WTC11 (cell line): ENCODE data around the gene LRRC4. TPM values are rescaled to one million over a fixed set of nuclear protein-coding genes. Genes with fewer than 3 reads are reported as not detected.

Source experiments
- ATAC-seq: fragments of 200-7000 bp; cut with Tn5 transposase; 2 replicates; pipeline ENCODE4 v1.10.0; 2021; ENCODE audit warnings: mild to moderate bottlenecking, moderate library complexity
- Bru-seq: library from RNA; stranded (reverse); fragments of 400-500 nt; gene quantifications from one replicate; lab custom pipeline; 2021; lab: Mats Ljungman, UMichigan
- CTCF ChIA-PET: fragments of 300-600 bp; sonication (Branson Sonifier 250); formaldehyde crosslinking; loops from one replicate; lab custom pipeline; 2021; ENCODE audit warnings: antibody characterized with exemption; lab: Charles Lee
- POLR2A ChIA-PET: fragments of 350-600 bp; sonication (Branson Sonifier 250); formaldehyde crosslinking; loops from one replicate; lab custom pipeline; 2021; ENCODE audit warnings: antibody characterized with exemption; lab: Charles Lee
- DNase-seq: peaks from one replicate; pipeline ENCODE4 v3.0.0; 2021; ENCODE audit warnings: low spot score
- H3K27ac Mint-ChIP-seq: 2 replicates; pipeline ENCODE4 v1.8.0; 2021; ENCODE audit warnings: mixed read lengths
- H3K27me3 Mint-ChIP-seq: 2 replicates; pipeline ENCODE4 v1.8.0; 2021; ENCODE audit warnings: low read depth, mild to moderate bottlenecking, moderate library complexity, mixed read lengths
- H3K36me3 Mint-ChIP-seq: 2 replicates; pipeline ENCODE4 v1.8.0; 2021; ENCODE audit warnings: mixed read lengths
- H3K4me1 Mint-ChIP-seq: 2 replicates; pipeline ENCODE4 v1.8.0; 2022; ENCODE audit warnings: mixed read lengths
- H3K4me3 Mint-ChIP-seq: 2 replicates; pipeline ENCODE4 v1.8.0; 2021; ENCODE audit warnings: mild to moderate bottlenecking, moderate library complexity, mixed read lengths
- H3K9me3 Mint-ChIP-seq: 2 replicates; pipeline ENCODE4 v1.8.0; 2021; ENCODE audit warnings: mixed read lengths
- ESRRA ChIP-seq: sonication (generic); formaldehyde crosslinking; IDR thresholded peaks from 2 replicates; pipeline ENCODE4 v1.8.1; 2022; ENCODE audit warnings: mild to moderate bottlenecking, missing genetic modification reagents, borderline replicate concordance
- ETV6 ChIP-seq: sonication (generic); formaldehyde crosslinking; IDR thresholded peaks from 2 replicates; pipeline ENCODE4 v1.8.1; 2022; ENCODE audit warnings: mild to moderate bottlenecking, missing genetic modification reagents
- FOXK1 ChIP-seq: sonication (generic); formaldehyde crosslinking; IDR thresholded peaks from 2 replicates; pipeline ENCODE4 v1.8.0; 2022; ENCODE audit warnings: mild to moderate bottlenecking, moderate library complexity, missing genetic modification reagents
- FOXP1 ChIP-seq: sonication (generic); formaldehyde crosslinking; IDR thresholded peaks from 2 replicates; pipeline ENCODE4 v1.8.0; 2022; ENCODE audit warnings: missing genetic modification reagents, mild to moderate bottlenecking, moderate library complexity, borderline replicate concordance
- GABPB1 ChIP-seq: sonication (generic); formaldehyde crosslinking; IDR thresholded peaks from 2 replicates; pipeline ENCODE4 v1.8.1; 2023; ENCODE audit warnings: mild to moderate bottlenecking, missing genetic modification reagents
- IRF2 ChIP-seq: sonication (generic); formaldehyde crosslinking; IDR thresholded peaks from 2 replicates; pipeline ENCODE4 v1.8.0; 2022; ENCODE audit warnings: low read depth, missing genetic modification reagents, borderline replicate concordance
- JAZF1 ChIP-seq: fragments of 250-450 bp; sonication (Bioruptor Pico); IDR thresholded peaks from 2 replicates; pipeline ENCODE4 v1.9.0; 2021; ENCODE audit warnings: moderate library complexity, mild to moderate bottlenecking, inconsistent platforms
- KAT7 ChIP-seq: sonication (generic); formaldehyde crosslinking; IDR thresholded peaks from 2 replicates; pipeline ENCODE4 v1.8.1; 2023; ENCODE audit warnings: missing genetic modification reagents, mild to moderate bottlenecking, borderline replicate concordance
- NFATC4 ChIP-seq: fragments of 250-450 bp; sonication (Bioruptor Pico); IDR thresholded peaks from 2 replicates; pipeline ENCODE4 v1.9.0; 2021; ENCODE audit warnings: mild to moderate bottlenecking
- PRRX2 ChIP-seq: fragments of 250-450 bp; sonication (Bioruptor Pico); IDR thresholded peaks from 2 replicates; pipeline ENCODE4 v1.8.0; 2021; ENCODE audit warnings: mild to moderate bottlenecking
- ZNF263 ChIP-seq: sonication (generic); formaldehyde crosslinking; IDR thresholded peaks from 2 replicates; pipeline ENCODE4 v1.8.1; 2022; ENCODE audit warnings: low read depth, mild to moderate bottlenecking, moderate library complexity, missing genetic modification reagents
- ZNF317 ChIP-seq: sonication (generic); formaldehyde crosslinking; IDR thresholded peaks from 2 replicates; pipeline ENCODE4 v1.8.1; 2023; ENCODE audit warnings: low read depth, mild to moderate bottlenecking, moderate library complexity, missing genetic modification reagents, borderline replicate concordance
- ZNF396 ChIP-seq: fragments of 250-450 bp; sonication (Bioruptor Pico); IDR thresholded peaks from 2 replicates; pipeline ENCODE4 v1.8.0; 2021; ENCODE audit warnings: mild to moderate bottlenecking, moderate library complexity, borderline replicate concordance
- ZNF416 ChIP-seq: fragments of 250-450 bp; sonication (Bioruptor Pico); IDR thresholded peaks from 2 replicates; pipeline ENCODE4 v1.9.0; 2021; ENCODE audit warnings: mild to moderate bottlenecking, inconsistent platforms
- long read RNA-seq, 3 experiments: library from RNA in 1 of 3; library from capped mRNA in 1 of 3; library from polyadenylated mRNA in 1 of 3; unstranded in 2 of 3; stranded (forward) in 1 of 3; transcript quantifications; one replicate each; pipeline ENCODE4 v2.0.0, GENCODE V29; 2021
- total RNA-seq: library from RNA; stranded (reverse); gene quantifications from 3 replicates; pipeline ENCODE4 v1.2.3, GENCODE V29; 2021
- TF ChIP-seq, protein P1 (sequence below): sonication (generic); formaldehyde crosslinking; conservative IDR thresholded peaks from 2 replicates; pipeline ENCODE4 v1.8.1; 2022; ENCODE audit warnings: mild to moderate bottlenecking, missing genetic modification reagents
- TF ChIP-seq, protein P2 (sequence below): sonication (generic); formaldehyde crosslinking; IDR thresholded peaks from 2 replicates; pipeline ENCODE4 v1.8.0; 2022; ENCODE audit warnings: missing genetic modification reagents
- TF ChIP-seq, protein P3 (sequence below): sonication (generic); formaldehyde crosslinking; IDR thresholded peaks from 2 replicates; pipeline ENCODE4 v1.8.0; 2022; ENCODE audit warnings: mild to moderate bottlenecking, missing genetic modification reagents
- TF ChIP-seq, protein P4 (sequence below): fragments of 250-450 bp; sonication (Bioruptor Pico); IDR thresholded peaks from 2 replicates; pipeline ENCODE4 v1.8.0; 2021; ENCODE audit warnings: mild to moderate bottlenecking
- TF ChIP-seq, protein P5 (sequence below): sonication (generic); formaldehyde crosslinking; IDR thresholded peaks from 2 replicates; pipeline ENCODE4 v1.8.0; 2023; ENCODE audit warnings: missing genetic modification reagents, mild to moderate bottlenecking, borderline replicate concordance
- TF ChIP-seq, protein P6 (sequence below): sonication (generic); formaldehyde crosslinking; IDR thresholded peaks from 2 replicates; pipeline ENCODE4 v1.8.1; 2023; ENCODE audit warnings: mild to moderate bottlenecking, missing genetic modification reagents, moderate library complexity

Gene LRRC4, protein sequence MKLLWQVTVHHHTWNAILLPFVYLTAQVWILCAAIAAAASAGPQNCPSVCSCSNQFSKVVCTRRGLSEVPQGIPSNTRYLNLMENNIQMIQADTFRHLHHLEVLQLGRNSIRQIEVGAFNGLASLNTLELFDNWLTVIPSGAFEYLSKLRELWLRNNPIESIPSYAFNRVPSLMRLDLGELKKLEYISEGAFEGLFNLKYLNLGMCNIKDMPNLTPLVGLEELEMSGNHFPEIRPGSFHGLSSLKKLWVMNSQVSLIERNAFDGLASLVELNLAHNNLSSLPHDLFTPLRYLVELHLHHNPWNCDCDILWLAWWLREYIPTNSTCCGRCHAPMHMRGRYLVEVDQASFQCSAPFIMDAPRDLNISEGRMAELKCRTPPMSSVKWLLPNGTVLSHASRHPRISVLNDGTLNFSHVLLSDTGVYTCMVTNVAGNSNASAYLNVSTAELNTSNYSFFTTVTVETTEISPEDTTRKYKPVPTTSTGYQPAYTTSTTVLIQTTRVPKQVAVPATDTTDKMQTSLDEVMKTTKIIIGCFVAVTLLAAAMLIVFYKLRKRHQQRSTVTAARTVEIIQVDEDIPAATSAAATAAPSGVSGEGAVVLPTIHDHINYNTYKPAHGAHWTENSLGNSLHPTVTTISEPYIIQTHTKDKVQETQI
- total RNA-seq: 7.8 to 14.9 TPM (median 9.9 TPM) in 3 replicates
- percentile 74 among the genes with signal in this experiment for Bru-seq, nascent RNA
- long read RNA-seq, experiment 1, transcript LRRC4-201 (2 exons, 3,828 nt): major isoform, 7 of 14 reads
- long read RNA-seq, experiment 1, partial matches to known transcripts: 0 of 14 reads
- long read RNA-seq, experiment 1, other reads (novel, unspliced or antisense): 7 of 14 reads
- long read RNA-seq, experiment 2, partial matches to known transcripts: 0 of 6 reads
- long read RNA-seq, experiment 2, other reads (novel, unspliced or antisense): 5 of 6 reads
- long read RNA-seq, experiment 3, partial matches to known transcripts: 0 of 3 reads
- long read RNA-seq, experiment 3, other reads (novel, unspliced or antisense): 1 of 3 reads

DNA sequence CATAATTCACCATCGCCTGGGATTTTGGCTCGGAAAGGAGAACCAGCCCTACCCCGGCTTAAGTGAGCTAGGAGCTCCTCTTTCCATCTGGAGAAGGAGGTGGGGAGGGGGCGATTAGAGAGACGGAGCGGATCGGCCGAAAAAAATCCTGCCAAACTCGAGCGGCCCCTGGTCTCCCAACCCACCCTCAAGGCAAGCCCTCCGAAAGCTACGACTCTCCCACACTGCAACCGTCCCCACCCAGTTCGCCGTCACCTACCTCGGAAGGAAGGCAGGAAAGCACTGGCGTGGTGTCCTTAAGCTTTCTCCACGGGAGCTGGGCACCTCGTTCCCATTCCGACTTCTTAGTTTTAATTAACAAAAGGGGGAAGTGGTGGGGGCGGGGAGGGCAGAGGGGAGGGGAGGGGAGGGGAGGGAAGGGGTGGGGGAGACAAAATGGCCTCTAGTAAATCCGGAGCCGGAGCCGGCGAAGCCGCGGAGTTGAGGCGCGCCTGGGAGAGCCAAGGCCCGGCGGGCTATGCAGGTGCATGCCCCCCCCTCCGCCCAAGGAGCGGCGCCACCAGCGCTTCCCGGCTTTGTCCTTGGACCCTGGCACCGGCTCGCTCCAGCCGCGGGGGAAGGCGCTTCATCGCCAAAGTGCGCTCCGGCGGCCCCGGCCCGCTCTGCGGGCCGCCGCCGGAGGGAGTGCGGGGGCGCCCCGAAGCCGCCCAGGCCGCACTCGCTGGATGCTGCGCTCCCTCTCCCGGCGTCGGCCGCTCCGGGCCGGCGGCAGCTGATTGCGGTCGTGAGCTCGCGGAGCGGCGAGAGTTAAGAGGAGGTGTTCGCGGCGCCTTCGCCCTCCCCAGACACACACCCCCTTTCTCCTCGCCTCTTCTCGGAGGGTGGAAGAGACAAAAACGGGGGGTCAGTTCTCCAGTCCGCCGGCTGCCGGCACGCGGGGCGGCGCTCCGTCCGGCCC is at the start of gene LRRC4:
Gene LRRC4 (minus strand): TSS at position 784 of the 958 bp plus-strand sequence. CDS start 797 bp downstream, outside the sequence.
- Mint-ChIP-seq H3K36me3 (peaks cover 12% of the 10 kb centered on the region), H3K9me3 (peaks cover 7% of the 10 kb centered on the region; the same call in 1 of the 2 replicates), H3K4me3 (peak within 1 kb of the TSS; percentile 81), H3K27ac (peak within 1 kb of the TSS; percentile 79), H3K27me3 (peaks cover 38% of the 10 kb centered on the region), H3K4me1 (peaks cover 39% of the 10 kb centered on the region)
- peak; percentile 72 for DNase-seq
- CTCF ChIA-PET: interaction anchor here (0.6 to 2.7 kb wide), 11 partner anchors 9 to 323 kb away, joined by 3 to 18 read pairs (median 3); no protein-coding TSS in a partner anchor
- ATAC-seq: peak; percentile 12
- POLR2A ChIA-PET: interaction anchor here (0.8 kb wide), 1 partner anchor 12 kb away, joined by 3 read pairs; no protein-coding TSS in a partner anchor
- TF ChIP-seq NFATC4 (CRISPR knock-in tag): no peak
- TF ChIP-seq ZNF263 (CRISPR knock-in tag): no peak
- no peak for TF ChIP-seq GABPB1 (CRISPR knock-in tag)
- TF ChIP-seq JAZF1 (CRISPR knock-in tag): no peak
- TF ChIP-seq, protein P1, sequence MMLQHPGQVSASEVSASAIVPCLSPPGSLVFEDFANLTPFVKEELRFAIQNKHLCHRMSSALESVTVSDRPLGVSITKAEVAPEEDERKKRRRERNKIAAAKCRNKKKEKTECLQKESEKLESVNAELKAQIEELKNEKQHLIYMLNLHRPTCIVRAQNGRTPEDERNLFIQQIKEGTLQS (CRISPR knock-in tag): no peak
- TF ChIP-seq IRF2 (CRISPR knock-in tag): no peak
- no peak for TF ChIP-seq ZNF317
- TF ChIP-seq, protein P2, sequence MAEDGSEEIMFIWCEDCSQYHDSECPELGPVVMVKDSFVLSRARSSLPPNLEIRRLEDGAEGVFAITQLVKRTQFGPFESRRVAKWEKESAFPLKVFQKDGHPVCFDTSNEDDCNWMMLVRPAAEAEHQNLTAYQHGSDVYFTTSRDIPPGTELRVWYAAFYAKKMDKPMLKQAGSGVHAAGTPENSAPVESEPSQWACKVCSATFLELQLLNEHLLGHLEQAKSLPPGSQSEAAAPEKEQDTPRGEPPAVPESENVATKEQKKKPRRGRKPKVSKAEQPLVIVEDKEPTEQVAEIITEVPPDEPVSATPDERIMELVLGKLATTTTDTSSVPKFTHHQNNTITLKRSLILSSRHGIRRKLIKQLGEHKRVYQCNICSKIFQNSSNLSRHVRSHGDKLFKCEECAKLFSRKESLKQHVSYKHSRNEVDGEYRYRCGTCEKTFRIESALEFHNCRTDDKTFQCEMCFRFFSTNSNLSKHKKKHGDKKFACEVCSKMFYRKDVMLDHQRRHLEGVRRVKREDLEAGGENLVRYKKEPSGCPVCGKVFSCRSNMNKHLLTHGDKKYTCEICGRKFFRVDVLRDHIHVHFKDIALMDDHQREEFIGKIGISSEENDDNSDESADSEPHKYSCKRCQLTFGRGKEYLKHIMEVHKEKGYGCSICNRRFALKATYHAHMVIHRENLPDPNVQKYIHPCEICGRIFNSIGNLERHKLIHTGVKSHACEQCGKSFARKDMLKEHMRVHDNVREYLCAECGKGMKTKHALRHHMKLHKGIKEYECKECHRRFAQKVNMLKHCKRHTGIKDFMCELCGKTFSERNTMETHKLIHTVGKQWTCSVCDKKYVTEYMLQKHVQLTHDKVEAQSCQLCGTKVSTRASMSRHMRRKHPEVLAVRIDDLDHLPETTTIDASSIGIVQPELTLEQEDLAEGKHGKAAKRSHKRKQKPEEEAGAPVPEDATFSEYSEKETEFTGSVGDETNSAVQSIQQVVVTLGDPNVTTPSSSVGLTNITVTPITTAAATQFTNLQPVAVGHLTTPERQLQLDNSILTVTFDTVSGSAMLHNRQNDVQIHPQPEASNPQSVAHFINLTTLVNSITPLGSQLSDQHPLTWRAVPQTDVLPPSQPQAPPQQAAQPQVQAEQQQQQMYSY (CRISPR knock-in tag): peak; percentile 47; the same call in 1 of the 2 replicates
- TF ChIP-seq, protein P3, sequence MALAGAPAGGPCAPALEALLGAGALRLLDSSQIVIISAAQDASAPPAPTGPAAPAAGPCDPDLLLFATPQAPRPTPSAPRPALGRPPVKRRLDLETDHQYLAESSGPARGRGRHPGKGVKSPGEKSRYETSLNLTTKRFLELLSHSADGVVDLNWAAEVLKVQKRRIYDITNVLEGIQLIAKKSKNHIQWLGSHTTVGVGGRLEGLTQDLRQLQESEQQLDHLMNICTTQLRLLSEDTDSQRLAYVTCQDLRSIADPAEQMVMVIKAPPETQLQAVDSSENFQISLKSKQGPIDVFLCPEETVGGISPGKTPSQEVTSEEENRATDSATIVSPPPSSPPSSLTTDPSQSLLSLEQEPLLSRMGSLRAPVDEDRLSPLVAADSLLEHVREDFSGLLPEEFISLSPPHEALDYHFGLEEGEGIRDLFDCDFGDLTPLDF (CRISPR knock-in tag): 0 out of 2 replicates have a peak, but pooled peaks have one; percentile 0
- TF ChIP-seq PRRX2 (CRISPR knock-in tag): no peak
- no peak for TF ChIP-seq ZNF396
- no peak for TF ChIP-seq FOXK1 (CRISPR knock-in tag)
- TF ChIP-seq ESRRA (CRISPR knock-in tag): no peak
- TF ChIP-seq, protein P4, sequence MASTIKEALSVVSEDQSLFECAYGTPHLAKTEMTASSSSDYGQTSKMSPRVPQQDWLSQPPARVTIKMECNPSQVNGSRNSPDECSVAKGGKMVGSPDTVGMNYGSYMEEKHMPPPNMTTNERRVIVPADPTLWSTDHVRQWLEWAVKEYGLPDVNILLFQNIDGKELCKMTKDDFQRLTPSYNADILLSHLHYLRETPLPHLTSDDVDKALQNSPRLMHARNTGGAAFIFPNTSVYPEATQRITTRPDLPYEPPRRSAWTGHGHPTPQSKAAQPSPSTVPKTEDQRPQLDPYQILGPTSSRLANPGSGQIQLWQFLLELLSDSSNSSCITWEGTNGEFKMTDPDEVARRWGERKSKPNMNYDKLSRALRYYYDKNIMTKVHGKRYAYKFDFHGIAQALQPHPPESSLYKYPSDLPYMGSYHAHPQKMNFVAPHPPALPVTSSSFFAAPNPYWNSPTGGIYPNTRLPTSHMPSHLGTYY (CRISPR knock-in tag): no peak
- TF ChIP-seq FOXP1 (CRISPR knock-in tag): no peak
- TF ChIP-seq, protein P5, sequence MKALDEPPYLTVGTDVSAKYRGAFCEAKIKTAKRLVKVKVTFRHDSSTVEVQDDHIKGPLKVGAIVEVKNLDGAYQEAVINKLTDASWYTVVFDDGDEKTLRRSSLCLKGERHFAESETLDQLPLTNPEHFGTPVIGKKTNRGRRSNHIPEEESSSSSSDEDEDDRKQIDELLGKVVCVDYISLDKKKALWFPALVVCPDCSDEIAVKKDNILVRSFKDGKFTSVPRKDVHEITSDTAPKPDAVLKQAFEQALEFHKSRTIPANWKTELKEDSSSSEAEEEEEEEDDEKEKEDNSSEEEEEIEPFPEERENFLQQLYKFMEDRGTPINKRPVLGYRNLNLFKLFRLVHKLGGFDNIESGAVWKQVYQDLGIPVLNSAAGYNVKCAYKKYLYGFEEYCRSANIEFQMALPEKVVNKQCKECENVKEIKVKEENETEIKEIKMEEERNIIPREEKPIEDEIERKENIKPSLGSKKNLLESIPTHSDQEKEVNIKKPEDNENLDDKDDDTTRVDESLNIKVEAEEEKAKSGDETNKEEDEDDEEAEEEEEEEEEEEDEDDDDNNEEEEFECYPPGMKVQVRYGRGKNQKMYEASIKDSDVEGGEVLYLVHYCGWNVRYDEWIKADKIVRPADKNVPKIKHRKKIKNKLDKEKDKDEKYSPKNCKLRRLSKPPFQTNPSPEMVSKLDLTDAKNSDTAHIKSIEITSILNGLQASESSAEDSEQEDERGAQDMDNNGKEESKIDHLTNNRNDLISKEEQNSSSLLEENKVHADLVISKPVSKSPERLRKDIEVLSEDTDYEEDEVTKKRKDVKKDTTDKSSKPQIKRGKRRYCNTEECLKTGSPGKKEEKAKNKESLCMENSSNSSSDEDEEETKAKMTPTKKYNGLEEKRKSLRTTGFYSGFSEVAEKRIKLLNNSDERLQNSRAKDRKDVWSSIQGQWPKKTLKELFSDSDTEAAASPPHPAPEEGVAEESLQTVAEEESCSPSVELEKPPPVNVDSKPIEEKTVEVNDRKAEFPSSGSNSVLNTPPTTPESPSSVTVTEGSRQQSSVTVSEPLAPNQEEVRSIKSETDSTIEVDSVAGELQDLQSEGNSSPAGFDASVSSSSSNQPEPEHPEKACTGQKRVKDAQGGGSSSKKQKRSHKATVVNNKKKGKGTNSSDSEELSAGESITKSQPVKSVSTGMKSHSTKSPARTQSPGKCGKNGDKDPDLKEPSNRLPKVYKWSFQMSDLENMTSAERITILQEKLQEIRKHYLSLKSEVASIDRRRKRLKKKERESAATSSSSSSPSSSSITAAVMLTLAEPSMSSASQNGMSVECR (CRISPR knock-in tag): 0 out of 2 replicates have a peak, but pooled peaks have one; percentile 2
- TF ChIP-seq ETV6 (CRISPR knock-in tag): 0 out of 2 replicates have a peak, but pooled peaks have one; percentile 14
- TF ChIP-seq, protein P6, sequence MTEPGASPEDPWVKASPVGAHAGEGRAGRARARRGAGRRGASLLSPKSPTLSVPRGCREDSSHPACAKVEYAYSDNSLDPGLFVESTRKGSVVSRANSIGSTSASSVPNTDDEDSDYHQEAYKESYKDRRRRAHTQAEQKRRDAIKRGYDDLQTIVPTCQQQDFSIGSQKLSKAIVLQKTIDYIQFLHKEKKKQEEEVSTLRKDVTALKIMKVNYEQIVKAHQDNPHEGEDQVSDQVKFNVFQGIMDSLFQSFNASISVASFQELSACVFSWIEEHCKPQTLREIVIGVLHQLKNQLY (CRISPR knock-in tag): no peak
- no peak for TF ChIP-seq ZNF416 (CRISPR knock-in tag)
- no peak for TF ChIP-seq KAT7 (CRISPR knock-in tag)
